Airway epithelial cell (primary cell): ENCODE data around the gene CALML6. TPM values are rescaled to one million over a fixed set of nuclear protein-coding genes. Genes with fewer than 3 reads are reported as not detected.

ENCODE experiments used
- total RNA-seq: library from RNA; depleted of rRNA; stranded (reverse); fragments of >200 nt; gene quantifications from 2 replicates; pipeline ENCODE4 v1.2.3, GENCODE V29; 2015

The CALML6 gene, protein sequence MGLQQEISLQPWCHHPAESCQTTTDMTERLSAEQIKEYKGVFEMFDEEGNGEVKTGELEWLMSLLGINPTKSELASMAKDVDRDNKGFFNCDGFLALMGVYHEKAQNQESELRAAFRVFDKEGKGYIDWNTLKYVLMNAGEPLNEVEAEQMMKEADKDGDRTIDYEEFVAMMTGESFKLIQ
- 0.14 TPM in 1 of 2 replicates, not detected in the other for total RNA-seq

DNA sequence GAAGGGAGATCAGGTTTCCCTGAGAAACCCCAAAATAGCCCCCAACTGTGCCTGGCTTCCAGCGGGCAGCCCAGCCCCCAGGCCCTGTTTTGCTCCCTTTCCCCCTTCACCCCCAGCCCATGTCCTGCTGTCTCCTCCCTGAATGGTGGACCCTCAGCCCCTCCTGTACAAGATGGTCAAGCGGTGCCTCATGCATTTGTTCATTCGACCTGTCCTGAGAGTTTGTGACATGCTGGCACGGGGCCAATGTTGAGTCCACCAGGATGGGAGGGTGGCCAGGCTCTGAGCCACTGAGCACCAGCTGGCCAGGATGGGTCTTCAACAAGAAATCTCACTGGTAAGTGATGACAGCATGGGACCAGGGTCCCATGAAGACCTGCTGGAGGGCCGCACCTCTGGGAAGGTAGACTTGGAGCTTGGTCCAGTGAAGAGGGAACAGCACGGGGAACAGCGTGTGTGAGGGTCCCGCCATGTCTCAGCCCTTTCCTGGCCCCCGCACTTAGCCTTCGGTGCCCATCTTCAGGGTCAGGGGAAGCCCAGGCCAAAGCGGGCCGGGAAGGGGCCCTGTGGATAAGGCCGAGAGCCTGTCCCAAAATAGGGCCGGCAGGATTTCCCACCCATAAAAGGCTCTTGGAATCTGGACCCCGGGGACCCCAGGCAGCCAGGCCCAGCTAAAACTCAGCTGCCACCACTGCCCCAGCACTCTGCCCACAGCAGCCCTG is at the start of gene CALML6:
TSS of gene CALML6 (plus strand) at position 290 of the 722 bp plus-strand sequence. CDS start at position 311, 21 bp downstream.

DNA sequence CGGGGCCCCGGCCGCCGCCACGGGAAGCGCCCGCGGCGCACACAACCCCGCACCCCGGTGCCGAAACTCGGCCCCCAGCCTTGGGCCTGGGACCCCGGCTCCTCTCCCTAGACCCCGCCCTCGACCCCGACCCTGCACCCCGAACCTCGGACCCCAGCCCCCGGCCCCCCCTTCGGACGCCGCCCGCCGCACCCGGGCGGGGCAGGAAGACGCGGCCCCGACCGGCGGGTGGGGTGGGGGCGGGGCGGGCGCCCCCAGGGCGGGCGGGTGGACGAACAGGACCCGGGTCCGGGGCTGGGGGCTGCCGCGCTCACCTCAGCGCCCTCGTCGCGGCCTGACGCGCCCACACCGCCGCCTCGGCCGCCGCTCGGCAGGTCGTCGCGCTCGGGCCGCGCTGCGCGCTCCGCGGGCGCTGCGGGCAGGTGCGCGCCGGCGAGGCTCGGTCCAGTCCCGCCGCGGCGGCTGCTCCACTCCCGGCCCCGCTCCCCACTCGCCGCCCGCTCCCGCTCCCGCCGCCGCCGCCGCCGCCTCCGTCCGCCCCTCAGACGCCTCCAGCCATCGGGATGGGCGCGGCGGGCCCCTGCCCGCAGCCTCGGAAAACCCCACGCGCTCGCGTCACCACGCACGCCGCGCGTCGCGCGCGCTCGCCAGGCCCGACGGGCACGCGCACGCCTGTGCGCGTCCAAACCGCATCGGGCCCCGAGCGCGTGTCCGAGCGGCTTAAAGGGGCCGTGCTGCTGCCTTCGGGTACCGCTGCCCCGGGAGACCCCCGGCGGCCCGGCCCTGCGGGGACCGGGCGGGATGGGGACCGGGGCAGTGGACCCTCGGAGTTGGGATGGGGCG is 24.3 kb upstream of the CALML6 start, which contains the start of gene GNB1:
TSS of gene GNB1 (minus strand) at position 582 of the 843 bp plus-strand sequence. CDS start 65,634 bp downstream, outside the sequence.

DNA sequence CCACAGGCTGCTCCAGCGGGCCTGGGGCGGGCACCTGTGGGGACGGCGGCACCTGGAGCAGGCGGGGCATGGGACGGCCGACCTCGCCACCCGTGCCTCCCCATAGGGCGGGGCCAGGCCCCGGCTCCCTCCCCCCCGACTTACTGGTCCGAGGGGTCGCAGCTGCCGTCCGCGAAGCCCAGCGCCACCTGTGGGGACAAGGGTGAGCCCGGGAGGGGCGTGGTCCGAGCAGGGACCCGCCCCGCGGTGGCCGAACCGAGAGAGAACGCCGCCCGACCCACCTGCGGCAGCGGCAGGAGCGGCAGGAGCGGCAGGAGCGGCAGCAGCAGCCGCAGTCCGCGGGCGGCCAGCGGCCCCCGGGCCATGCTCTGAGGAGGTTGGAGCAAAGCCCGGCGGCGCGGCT is 3.8 kb downstream of the CALML6 start, which contains the start of gene TMEM52:
TSS of gene TMEM52 (minus strand) at position 379 of the 403 bp plus-strand sequence. CDS start at position 365, 14 bp downstream.

Other genes starting within 250 kb of the CALML6 start
- 8.0 and 14.0 TPM in 2 replicates for gene SLC35E2B, start 222.5 kb upstream of the CALML6 start, total RNA-seq
- gene CDK11A, start 190.9 kb upstream of the CALML6 start, total RNA-seq = 8.5 and 10.9 TPM in 2 replicates
- 56.7 and 58.0 TPM in 2 replicates for gene NADK, start 136.8 kb upstream of the CALML6 start, total RNA-seq
- gene GNB1, start 24.2 kb upstream of the CALML6 start, total RNA-seq = 122 and 144 TPM in 2 replicates
- gene TMEM52, start 4.0 kb downstream of the CALML6 start, total RNA-seq = 3.4 and 8.2 TPM in 2 replicates
- 0.07 TPM in 1 of 2 replicates, not detected in the other for gene CFAP74, start 88.5 kb downstream of the CALML6 start, total RNA-seq
- not detected in 2 replicates for gene GABRD, start 104.1 kb downstream of the CALML6 start, total RNA-seq
- 24.7 and 41.0 TPM in 2 replicates for gene PRKCZ, start 135.2 kb downstream of the CALML6 start, total RNA-seq